SK-N-SH (cell line): ENCODE data around the gene PTPN13.

Source experiments
- CHD2 ChIP-seq: fragments of 150-350 bp; IDR thresholded peaks from 2 replicates; pipeline ENCODE4 v1.6.1; 2018; ENCODE audit warnings: low read length; ENCODE audit not compliant: partially characterized antibody
- FOXM1 ChIP-seq: IDR thresholded peaks from 2 replicates; pipeline ENCODE4 v1.4.0; 2012; ENCODE audit warnings: low read depth, mild to moderate bottlenecking
- JUND ChIP-seq: IDR thresholded peaks from 2 replicates; pipeline ENCODE4 v1.4.0; 2012
- RAD21 ChIP-seq: IDR thresholded peaks from 2 replicates; pipeline ENCODE4 v1.6.1; 2012; ENCODE audit warnings: mild to moderate bottlenecking, low read length
- RCOR1 ChIP-seq: fragments of 150-350 bp; IDR thresholded peaks from 2 replicates; pipeline ENCODE4 v1.6.1; 2017; ENCODE audit warnings: antibody characterized with exemption, low read length
- TF ChIP-seq, protein P1 (sequence below): fragments of 200-600 bp; sonication (generic); IDR thresholded peaks from 2 replicates; pipeline ENCODE4 v1.6.1; 2017; ENCODE audit warnings: antibody characterized with exemption, mild to moderate bottlenecking, moderate library complexity
- TF ChIP-seq, protein P2 (sequence below): IDR thresholded peaks from 2 replicates; pipeline ENCODE4 v1.4.0; 2012; ENCODE audit warnings: low read depth, borderline replicate concordance
- TF ChIP-seq, protein P3 (sequence below): IDR thresholded peaks from 2 replicates; pipeline ENCODE4; 2012

DNA sequence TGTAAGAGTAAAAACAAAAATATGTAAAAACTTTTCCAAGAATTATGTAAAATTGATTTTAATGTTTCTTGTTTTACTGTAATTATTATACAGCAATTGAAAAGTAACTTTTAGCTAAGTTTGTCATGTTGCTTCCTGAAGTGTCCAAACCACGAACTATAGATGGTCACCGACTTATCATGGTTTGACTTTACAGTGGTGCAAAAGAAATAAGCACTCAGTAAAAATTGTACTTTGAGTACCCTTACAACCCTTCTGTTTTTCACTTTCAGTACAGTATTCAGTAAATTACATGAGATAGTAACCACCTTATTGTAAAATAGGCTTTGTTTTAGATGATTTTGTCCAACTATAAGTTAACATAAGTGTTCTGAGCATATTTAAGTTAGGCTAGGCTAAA, 161.3 kb downstream of the PTPN13 start:
- TF ChIP-seq, protein P1, sequence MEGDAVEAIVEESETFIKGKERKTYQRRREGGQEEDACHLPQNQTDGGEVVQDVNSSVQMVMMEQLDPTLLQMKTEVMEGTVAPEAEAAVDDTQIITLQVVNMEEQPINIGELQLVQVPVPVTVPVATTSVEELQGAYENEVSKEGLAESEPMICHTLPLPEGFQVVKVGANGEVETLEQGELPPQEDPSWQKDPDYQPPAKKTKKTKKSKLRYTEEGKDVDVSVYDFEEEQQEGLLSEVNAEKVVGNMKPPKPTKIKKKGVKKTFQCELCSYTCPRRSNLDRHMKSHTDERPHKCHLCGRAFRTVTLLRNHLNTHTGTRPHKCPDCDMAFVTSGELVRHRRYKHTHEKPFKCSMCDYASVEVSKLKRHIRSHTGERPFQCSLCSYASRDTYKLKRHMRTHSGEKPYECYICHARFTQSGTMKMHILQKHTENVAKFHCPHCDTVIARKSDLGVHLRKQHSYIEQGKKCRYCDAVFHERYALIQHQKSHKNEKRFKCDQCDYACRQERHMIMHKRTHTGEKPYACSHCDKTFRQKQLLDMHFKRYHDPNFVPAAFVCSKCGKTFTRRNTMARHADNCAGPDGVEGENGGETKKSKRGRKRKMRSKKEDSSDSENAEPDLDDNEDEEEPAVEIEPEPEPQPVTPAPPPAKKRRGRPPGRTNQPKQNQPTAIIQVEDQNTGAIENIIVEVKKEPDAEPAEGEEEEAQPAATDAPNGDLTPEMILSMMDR, result no peak
- no peak for TF ChIP-seq CHD2
- TF ChIP-seq JUND, result no peak
- no peak for TF ChIP-seq RAD21
- TF ChIP-seq RCOR1, result no peak
- TF ChIP-seq, protein P2, sequence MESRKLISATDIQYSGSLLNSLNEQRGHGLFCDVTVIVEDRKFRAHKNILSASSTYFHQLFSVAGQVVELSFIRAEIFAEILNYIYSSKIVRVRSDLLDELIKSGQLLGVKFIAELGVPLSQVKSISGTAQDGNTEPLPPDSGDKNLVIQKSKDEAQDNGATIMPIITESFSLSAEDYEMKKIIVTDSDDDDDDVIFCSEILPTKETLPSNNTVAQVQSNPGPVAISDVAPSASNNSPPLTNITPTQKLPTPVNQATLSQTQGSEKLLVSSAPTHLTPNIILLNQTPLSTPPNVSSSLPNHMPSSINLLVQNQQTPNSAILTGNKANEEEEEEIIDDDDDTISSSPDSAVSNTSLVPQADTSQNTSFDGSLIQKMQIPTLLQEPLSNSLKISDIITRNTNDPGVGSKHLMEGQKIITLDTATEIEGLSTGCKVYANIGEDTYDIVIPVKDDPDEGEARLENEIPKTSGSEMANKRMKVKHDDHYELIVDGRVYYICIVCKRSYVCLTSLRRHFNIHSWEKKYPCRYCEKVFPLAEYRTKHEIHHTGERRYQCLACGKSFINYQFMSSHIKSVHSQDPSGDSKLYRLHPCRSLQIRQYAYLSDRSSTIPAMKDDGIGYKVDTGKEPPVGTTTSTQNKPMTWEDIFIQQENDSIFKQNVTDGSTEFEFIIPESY, result no peak
- no peak for TF ChIP-seq FOXM1
- TF ChIP-seq, protein P3, sequence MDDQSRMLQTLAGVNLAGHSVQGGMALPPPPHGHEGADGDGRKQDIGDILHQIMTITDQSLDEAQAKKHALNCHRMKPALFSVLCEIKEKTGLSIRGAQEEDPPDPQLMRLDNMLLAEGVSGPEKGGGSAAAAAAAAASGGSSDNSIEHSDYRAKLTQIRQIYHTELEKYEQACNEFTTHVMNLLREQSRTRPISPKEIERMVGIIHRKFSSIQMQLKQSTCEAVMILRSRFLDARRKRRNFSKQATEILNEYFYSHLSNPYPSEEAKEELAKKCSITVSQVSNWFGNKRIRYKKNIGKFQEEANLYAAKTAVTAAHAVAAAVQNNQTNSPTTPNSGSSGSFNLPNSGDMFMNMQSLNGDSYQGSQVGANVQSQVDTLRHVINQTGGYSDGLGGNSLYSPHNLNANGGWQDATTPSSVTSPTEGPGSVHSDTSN, result no peak
